ENCODE results near the gene JAKMIP1.

JAKMIP1 gene

DNA sequence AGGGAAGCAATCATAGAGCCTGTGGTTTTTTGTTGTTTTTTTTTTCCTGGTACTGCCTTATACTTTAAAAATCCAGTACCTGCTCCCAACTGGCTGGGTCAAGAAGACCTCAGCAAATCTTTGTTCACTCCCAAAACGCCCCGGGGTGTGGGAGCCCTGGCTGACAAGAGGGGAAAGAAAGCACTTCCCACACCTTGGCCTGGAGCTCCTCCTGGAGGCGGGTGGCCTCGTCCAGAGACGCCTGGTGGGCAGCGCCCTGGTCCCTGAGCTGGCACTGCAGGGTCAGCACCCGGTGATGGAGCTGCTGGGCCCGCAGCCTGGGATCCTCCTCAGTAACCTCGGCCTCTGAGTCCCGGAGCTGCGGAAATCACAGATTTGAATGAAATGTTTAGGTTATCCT is 220.4 kb downstream of the JAKMIP1 start:
- no peak overlapping the region for H3K27ac ChIP-seq (ENCODE audit: insufficient read depth, low read length, poor library complexity, severe bottlenecking)
- no peaks in the 10 kb centered on the region for H3K9me3 ChIP-seq (ENCODE audit: control insufficient read depth, low read length)
- no peaks in the 10 kb centered on the region for H3K36me3 ChIP-seq (ENCODE audit: control insufficient read depth, insufficient read depth, low read length)
- H3K4me1 ChIP-seq (ENCODE audit: control insufficient read depth, insufficient read depth, low read length, poor library complexity, severe bottlenecking), result no peaks in the 10 kb centered on the region
- no peak overlapping the region for H3K4me3 ChIP-seq (ENCODE audit: insufficient read depth, low read depth, low read length, poor library complexity, severe bottlenecking)
- DNase-seq, result no peak
- no peaks in the 10 kb centered on the region for H3K27me3 ChIP-seq (replicated peaks; ENCODE audit: control insufficient read depth, insufficient read depth, low read length, poor library complexity, severe bottlenecking)

DNA sequence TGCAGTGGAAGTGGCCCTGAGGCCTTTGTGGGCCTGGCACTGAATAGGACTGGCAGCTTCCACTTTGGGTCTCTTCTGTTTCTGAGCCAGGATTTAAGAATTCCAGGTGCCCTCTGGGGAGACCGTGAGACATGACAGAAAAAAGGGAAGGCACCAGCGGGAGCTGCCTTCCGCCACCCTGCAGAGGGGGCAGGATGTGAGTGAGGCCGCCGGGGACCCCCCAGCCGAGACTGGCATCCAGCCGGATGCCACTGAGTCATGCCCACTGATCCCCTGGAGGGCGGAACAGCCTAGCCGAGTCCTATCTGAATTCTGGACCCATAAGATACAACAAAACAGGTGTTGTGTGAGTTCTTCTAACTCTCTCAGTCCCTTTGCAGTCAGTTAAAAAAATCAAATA is 223.4 kb downstream of the JAKMIP1 start:
- no peaks in the 10 kb centered on the region for H3K4me1 ChIP-seq (ENCODE audit: control insufficient read depth, insufficient read depth, low read length, poor library complexity, severe bottlenecking)
- DNase-seq, result no peak
- H3K4me3 ChIP-seq (ENCODE audit: insufficient read depth, low read depth, low read length, poor library complexity, severe bottlenecking), result no peak overlapping the region
- no peaks in the 10 kb centered on the region for H3K9me3 ChIP-seq (ENCODE audit: control insufficient read depth, low read length)
- no peaks in the 10 kb centered on the region for H3K27me3 ChIP-seq (replicated peaks; ENCODE audit: control insufficient read depth, insufficient read depth, low read length, poor library complexity, severe bottlenecking)
- H3K36me3 ChIP-seq (ENCODE audit: control insufficient read depth, insufficient read depth, low read length), result no peaks in the 10 kb centered on the region
- H3K27ac ChIP-seq (ENCODE audit: insufficient read depth, low read length, poor library complexity, severe bottlenecking), result no peak overlapping the region

DNA sequence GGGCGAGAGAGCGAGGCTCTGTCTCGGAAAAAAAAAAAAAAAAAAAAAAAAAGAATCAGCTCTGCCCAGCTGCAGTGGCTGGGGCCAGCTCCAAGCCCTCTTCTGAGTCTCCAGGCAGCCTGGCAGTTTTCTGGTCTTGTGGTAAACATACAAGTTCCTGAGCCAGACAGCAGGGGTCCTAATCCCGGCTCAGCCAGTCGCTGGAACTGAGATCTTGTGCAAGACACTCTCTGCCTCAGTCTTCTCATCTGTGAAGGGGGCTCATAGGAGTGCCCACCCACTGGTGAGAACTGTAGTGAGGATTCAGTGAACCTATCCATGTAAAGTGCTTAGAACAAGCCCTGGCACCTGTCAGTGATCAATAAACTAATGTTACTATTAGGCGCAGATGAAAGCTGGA is 223.9 kb downstream of the JAKMIP1 start:
- no peaks in the 10 kb centered on the region for H3K4me1 ChIP-seq (ENCODE audit: control insufficient read depth, insufficient read depth, low read length, poor library complexity, severe bottlenecking)
- no peaks in the 10 kb centered on the region for H3K27me3 ChIP-seq (replicated peaks; ENCODE audit: control insufficient read depth, insufficient read depth, low read length, poor library complexity, severe bottlenecking)
- no peaks in the 10 kb centered on the region for H3K9me3 ChIP-seq (ENCODE audit: control insufficient read depth, low read length)
- DNase-seq, result no peak
- H3K27ac ChIP-seq (ENCODE audit: insufficient read depth, low read length, poor library complexity, severe bottlenecking), result no peak overlapping the region
- no peaks in the 10 kb centered on the region for H3K36me3 ChIP-seq (ENCODE audit: control insufficient read depth, insufficient read depth, low read length)
- no peak overlapping the region for H3K4me3 ChIP-seq (ENCODE audit: insufficient read depth, low read depth, low read length, poor library complexity, severe bottlenecking)

Data from effector memory CD4-positive, alpha-beta T cell (primary cell).